ENCODE measurements around the gene DOCK1.

DOCK1 gene

GRCh38 chr10:127207081-127207480 lies 301.9 kb downstream of the DOCK1 start:
- TF ChIP-seq CTCF (IDR thresholded peaks at IDR 0.05; ENCODE audit: control insufficient read depth, insufficient read depth, low read depth, low read length, missing control alignments), result no peak
- no peak for DNase-seq (ENCODE audit: low read depth)
- H3K4me3 ChIP-seq (ENCODE audit: control insufficient read depth, low read depth, low read length), result no peak overlapping the region

- no peak for TF ChIP-seq CTCF (IDR thresholded peaks at IDR 0.05; ENCODE audit: control insufficient read depth, insufficient read depth, low read depth, low read length, missing control alignments)
- H3K4me3 ChIP-seq (ENCODE audit: control insufficient read depth, low read depth, low read length), result no peak overlapping the region
- no peak for DNase-seq (ENCODE audit: low read depth)
Measured at GRCh38 chr10:127210936-127211466, 305.8 kb downstream of the DOCK1 start.

- H3K4me3 ChIP-seq (ENCODE audit: control insufficient read depth, low read depth, low read length), result no peak overlapping the region
- no peak for TF ChIP-seq CTCF (IDR thresholded peaks at IDR 0.05; ENCODE audit: control insufficient read depth, insufficient read depth, low read depth, low read length, missing control alignments)
- DNase-seq (ENCODE audit: low read depth), result no peak
Measured at GRCh38 chr10:127215866-127216265, 310.6 kb downstream of the DOCK1 start.

- DNase-seq (ENCODE audit: low read depth), result no peak
- TF ChIP-seq CTCF (IDR thresholded peaks at IDR 0.05; ENCODE audit: control insufficient read depth, insufficient read depth, low read depth, low read length, missing control alignments), result no peak
- H3K4me3 ChIP-seq (ENCODE audit: control insufficient read depth, low read depth, low read length), result no peak overlapping the region
Measured at GRCh38 chr10:127216274-127216673, 311.0 kb downstream of the DOCK1 start.

- H3K4me3 ChIP-seq (ENCODE audit: control insufficient read depth, low read depth, low read length), result no peak overlapping the region
- no peak for DNase-seq (ENCODE audit: low read depth)
- no peak for TF ChIP-seq CTCF (IDR thresholded peaks at IDR 0.05; ENCODE audit: control insufficient read depth, insufficient read depth, low read depth, low read length, missing control alignments)
Measured at GRCh38 chr10:127216786-127217185, 311.6 kb downstream of the DOCK1 start.

GRCh38 chr10:127218658-127219057 lies 313.4 kb downstream of the DOCK1 start:
- TF ChIP-seq CTCF (IDR thresholded peaks at IDR 0.05; ENCODE audit: control insufficient read depth, insufficient read depth, low read depth, low read length, missing control alignments), result no peak
- DNase-seq (ENCODE audit: low read depth), result no peak
- no peak overlapping the region for H3K4me3 ChIP-seq (ENCODE audit: control insufficient read depth, low read depth, low read length)

GRCh38 chr10:127221281-127221680 lies 316.1 kb downstream of the DOCK1 start:
- no peak for TF ChIP-seq CTCF (IDR thresholded peaks at IDR 0.05; ENCODE audit: control insufficient read depth, insufficient read depth, low read depth, low read length, missing control alignments)
- DNase-seq (ENCODE audit: low read depth), result no peak
- no peak overlapping the region for H3K4me3 ChIP-seq (ENCODE audit: control insufficient read depth, low read depth, low read length)
